GM21825 (cell line): ENCODE data around the gene CEMIP2.

ENCODE experiments used
- ATAC-seq: cut with Tn5 transposase; IDR thresholded peaks from one replicate; pipeline ENCODE4 v1.9.1; 2021; ENCODE audit warnings: mild to moderate bottlenecking, moderate library complexity; ENCODE audit not compliant: unreplicated experiment

Gene CEMIP2

GRCh38 chr9:71770170-71770569, 1.9 kb upstream of the CEMIP2 start:
- no peak for ATAC-seq

DNA sequence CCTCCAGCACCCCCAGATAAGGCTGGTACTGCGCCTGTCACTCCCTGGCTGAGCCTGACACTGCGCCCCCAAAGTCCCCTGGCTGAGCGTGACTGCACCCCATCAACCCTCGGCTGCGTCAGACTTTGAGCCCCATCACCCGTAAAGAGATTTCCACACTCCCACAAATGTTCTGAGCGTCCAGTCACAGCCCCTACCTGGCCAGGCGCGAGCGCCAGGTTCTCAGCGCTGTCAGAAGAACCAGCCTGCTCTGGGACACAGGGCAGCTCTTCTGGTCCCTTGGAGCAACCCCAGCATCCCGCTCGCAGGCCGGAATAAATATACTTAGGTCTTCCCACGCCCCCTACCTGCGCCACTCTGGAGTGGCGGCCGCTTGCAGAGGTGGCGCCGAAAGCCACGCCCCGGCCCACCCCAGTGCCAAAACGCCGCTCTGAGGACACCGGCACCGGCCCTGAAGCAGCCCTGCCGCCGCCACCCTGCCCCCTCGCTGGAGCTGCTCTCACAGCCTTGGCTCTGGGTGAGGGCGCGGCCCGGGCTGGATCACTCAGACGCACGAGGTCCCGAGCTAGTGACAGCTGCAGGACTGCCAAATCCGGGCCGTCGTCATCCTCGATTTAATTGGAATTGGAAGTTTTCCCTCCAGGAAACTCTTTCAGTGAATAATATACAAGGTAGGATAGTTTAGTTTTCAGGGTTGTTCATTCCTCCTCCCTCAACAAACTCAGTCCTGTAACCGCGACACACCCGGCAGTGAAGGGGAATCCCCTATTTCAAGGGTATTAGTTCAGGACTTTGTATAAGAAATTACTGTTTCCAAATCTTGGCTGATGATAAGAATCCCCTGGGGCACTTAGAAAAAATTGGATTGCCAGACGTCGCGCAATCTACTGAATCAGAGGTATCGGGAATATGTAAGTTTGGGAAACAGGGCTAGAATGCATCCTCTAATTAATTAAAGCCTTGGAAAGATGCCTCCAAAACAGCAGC, 1.2 kb upstream of the CEMIP2 start:
- peak; percentile 41 for ATAC-seq

DNA sequence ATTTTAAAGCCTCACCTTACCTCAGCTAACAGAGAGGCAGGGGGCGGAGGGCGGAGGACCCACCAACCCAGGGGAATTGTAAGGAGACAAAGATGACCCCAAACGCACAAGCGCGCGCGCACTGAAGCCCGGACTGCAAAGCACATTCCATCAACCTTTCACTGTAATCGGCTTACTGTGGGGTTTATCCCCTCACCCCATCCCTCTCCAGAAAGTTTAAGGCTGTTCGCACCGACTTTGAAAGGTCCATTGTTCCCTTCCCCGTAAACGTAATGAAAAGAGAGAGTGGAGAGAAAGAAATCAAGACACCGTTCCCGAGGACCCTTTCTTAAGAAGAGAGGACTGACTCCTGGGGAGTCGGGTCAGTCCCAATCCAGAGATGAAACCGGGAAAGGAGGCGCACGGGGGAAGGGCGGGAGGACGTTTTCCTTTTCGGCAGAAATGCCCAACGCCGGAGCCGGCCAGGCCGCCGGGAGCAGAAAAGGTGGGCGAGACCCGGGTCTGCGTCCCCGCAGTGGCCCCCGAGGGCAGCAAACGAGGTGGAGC, 464 bp downstream of the CEMIP2 start:
- ATAC-seq = no peak

- ATAC-seq = no peak
Measured at GRCh38 chr9:71767163-71767775, 1.0 kb downstream of the CEMIP2 start.

DNA sequence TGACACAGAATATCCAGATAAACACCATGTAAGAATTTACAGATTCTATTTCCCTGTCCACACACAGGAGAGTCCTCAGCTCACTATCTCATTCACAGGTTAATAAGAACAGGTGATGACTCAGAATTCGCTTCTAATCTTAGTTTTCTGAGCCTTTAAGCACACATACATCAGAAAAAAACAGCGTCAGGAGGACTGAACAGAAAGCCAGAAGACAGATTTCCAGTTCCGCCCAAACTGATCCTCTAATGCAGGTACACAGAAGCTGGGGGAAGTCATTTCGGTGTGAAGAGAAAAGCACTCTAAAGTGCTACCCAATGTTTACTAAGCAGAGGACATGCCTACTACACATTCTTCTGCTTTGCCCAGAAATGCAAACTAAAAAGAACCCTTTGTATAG, 1.6 kb downstream of the CEMIP2 start:
- no peak for ATAC-seq

DNA sequence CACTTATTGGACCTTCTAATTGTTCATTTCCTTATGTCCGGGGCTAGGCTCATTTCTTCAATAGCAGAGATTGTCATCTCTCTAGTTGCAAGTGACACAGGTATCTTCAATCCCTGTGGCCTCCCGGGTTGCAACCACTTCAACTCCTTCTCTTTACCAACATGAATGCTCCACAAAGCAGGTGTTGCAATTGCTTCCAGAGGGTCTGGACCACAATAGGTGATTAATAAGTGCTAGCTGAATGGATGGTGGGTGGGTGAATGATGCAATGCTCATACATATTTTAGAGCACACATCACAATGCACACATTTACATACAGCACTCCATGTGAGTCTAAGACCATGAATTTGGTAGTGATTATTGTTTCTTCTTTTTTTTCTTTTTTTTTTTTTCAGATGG, 2.6 kb downstream of the CEMIP2 start:
- no peak for ATAC-seq

- no peak for ATAC-seq
Measured at GRCh38 chr9:71764891-71765290, 3.4 kb downstream of the CEMIP2 start.

DNA sequence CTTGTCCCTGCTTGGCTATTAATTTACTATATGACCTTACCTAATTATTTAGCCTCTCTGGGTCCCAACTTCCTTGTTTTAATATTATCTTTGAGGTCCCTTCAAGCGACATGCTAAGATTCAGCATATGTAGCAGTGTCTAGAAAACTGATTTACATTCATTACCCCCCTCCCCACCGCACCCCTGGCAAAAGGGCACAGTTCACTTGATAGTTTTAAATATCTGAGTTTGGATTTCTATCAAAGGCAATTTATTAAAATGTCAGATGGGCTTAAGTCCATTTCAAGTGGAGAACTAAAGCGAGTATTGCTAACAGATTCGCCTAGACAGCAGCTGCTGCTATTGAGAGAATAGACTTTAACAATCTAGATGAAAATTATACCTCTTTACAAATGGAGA, 3.9 kb downstream of the CEMIP2 start:
- ATAC-seq = no peak

DNA sequence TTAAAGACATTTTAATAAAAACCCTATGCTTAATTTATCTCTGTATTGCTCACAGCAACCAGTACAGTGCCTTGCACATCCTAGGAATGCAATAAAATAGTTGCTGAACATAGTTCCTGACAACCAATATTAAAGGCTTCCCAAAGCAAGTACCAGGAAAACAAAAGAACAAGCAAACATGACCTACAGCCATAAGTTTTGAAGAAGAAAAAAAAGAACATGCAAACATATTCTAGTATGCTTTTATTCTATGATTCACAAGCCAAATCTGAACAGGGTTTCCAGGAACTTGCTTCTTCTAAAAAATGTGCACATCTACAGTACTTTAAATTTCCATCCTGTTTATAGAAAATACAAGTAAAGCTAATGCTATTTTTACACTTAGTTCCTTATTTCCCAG, 4.5 kb downstream of the CEMIP2 start:
- ATAC-seq = no peak

DNA sequence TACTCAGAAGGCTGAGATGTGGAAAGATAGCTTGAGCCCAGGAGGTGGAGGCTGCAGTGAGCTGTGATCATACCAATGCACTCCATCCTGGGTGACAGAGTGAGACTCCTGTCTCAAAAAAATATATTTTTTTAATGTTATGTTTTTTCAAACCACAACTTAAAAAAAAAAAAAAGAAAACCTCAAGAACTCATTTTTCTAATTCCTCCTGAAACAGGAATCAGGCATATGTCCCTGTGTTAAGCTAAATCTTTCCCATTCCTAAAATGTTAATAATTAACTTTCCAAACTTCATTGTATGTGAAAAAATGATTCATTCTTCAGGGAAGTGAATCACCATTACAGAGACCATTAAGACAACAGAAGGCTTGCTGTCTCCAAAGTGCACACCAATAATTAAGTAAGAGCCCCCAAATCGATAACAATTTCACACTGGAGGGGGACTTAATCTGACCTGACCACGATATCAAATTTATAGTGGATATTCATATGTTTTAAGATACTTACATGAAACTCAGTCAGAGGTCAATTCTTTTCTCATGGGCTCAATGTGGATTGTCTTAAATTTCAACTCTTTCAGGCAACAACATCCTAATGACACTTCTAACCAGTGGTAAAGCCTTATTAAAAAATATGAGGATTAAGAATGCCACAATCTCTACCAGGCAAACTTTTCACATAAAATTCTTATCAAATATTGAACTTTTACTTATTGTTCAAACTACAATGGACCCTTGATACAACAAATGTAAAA, 5.2 kb downstream of the CEMIP2 start:
- ATAC-seq = no peak

- ATAC-seq = no peak
Measured at GRCh38 chr9:71761938-71762353, 6.4 kb downstream of the CEMIP2 start.

GRCh38 chr9:71760901-71761300, 7.4 kb downstream of the CEMIP2 start:
- no peak for ATAC-seq

GRCh38 chr9:71758785-71759184, 9.5 kb downstream of the CEMIP2 start:
- ATAC-seq = no peak

DNA sequence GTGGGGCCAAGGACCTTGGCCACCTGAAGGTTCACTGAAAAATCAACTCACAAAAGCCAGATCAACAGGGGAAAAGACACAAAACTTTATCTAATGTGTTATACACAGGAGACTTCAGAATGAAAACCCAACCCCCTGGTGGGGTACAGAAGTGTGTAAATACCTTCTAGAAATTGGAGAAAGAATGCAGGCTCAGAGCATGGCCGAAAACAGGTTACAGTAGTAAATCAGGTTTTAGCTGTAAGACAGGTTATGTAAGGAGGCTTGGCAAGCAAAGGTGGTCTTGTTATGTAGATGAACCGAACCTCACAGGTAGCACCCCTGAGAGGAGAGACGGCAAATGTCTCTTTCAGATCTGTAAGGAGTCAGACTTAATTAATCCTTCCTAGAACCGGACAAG, 10.0 kb downstream of the CEMIP2 start:
- no peak for ATAC-seq

- no peak for ATAC-seq
Measured at GRCh38 chr9:71756753-71757152, 11.6 kb downstream of the CEMIP2 start.

DNA sequence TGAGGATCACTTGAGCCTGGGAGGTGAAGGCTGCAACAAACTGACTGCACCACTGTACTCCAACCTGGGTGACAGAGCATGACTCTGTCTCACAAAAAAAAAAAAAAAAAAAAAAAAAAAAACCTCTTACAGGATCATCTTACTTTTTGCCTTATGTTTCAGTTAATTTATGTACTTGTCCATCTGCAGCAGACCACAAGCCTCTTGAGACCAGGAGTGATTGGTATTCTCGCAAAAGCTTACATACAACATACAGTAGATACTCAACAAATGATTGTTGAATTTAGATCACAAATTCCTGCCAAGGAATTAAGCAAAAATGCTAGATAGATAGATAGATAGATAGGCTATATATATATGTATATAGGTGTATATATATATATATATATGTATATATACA, 12.4 kb downstream of the CEMIP2 start:
- no peak for ATAC-seq

DNA sequence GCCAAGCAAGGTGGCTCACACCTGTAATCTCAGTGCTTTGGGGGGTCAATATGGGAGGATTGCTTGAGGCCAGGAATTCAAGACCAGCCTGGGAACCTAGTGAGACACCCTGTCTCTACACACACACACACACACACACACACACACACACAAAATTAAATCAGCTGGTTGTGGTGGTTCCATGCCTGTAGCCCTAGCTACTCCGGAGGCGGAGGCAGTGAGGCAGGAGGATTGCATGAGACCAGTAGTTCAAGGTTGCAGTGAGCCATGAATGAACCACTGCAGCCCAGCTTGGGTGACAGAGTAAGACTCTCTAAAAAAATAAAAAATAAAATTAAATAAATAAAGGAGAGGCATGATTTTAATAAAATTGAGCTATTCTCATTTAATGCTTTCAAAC, 13.1 kb downstream of the CEMIP2 start:
- no peak for ATAC-seq

DNA sequence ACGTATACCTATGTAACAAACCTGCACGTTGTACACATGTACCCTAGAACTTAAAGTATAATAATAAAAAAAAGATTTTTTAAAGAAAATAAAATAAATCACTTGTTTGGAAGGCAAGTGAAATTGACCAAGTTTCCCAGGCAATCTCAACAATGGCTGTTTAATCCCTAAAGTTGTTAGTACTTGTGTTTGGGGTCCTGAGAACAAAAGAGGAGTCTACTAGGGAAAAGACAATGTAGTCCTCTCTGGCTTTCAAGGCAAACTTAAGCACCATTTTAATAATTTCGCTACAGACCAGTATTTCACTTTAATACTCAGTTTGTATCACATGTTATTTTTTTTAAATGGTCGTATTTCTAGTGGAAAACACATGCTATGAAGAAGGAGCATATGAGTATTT, 14.2 kb downstream of the CEMIP2 start:
- no peak for ATAC-seq

- no peak for ATAC-seq
Measured at GRCh38 chr9:71752928-71753327, 15.4 kb downstream of the CEMIP2 start.

GRCh38 chr9:71752352-71752751, 16.0 kb downstream of the CEMIP2 start:
- ATAC-seq = no peak

GRCh38 chr9:71748280-71748743, 20.0 kb downstream of the CEMIP2 start:
- ATAC-seq = no peak
